Hypothalamus (tissue), 51 donors: ENCODE measurements around the gene ADCY5.
A peak's percentile ranks its signal among the peaks of the same experiment; 100 is the strongest.

ENCODE experiments used
- DNase-seq, 51 donors: peaks; one replicate each; lab custom pipeline; 2025; lab: John Stamatoyannopoulos, UW

ADCY5 gene

GRCh38 chr3:123411340-123412040 lies 37.4 kb downstream of the ADCY5 start:
- peak in 2 of 51 donors; percentile 19 to 24 for DNase-seq

GRCh38 chr3:123410149-123410515 lies 38.8 kb downstream of the ADCY5 start:
- DNase-seq: no peak

GRCh38 chr3:123409443-123410148 lies 39.3 kb downstream of the ADCY5 start:
- DNase-seq: no peak

- DNase-seq: peak in 21 of 51 donors; percentile 13 to 55 (median 30)
Observed at GRCh38 chr3:123406598-123406997, 42.3 kb downstream of the ADCY5 start.

GRCh38 chr3:123405936-123406510 lies 42.9 kb downstream of the ADCY5 start:
- no peak for DNase-seq

GRCh38 chr3:123405021-123405420 lies 43.9 kb downstream of the ADCY5 start:
- peak in 1 of 51 donors; percentile 14 for DNase-seq

- DNase-seq: no peak
Observed at GRCh38 chr3:123404391-123404790, 44.5 kb downstream of the ADCY5 start.

GRCh38 chr3:123401836-123402530 lies 46.9 kb downstream of the ADCY5 start:
- DNase-seq: no peak

- no peak for DNase-seq
Observed at GRCh38 chr3:123400169-123400568, 48.7 kb downstream of the ADCY5 start.

- DNase-seq: no peak
Observed at GRCh38 chr3:123399653-123400052, 49.2 kb downstream of the ADCY5 start.

GRCh38 chr3:123397921-123398785 lies 50.7 kb downstream of the ADCY5 start:
- DNase-seq: no peak

- no peak for DNase-seq
Observed at GRCh38 chr3:123397050-123397590, 51.8 kb downstream of the ADCY5 start.

- DNase-seq: no peak
Observed at GRCh38 chr3:123396171-123397049, 52.5 kb downstream of the ADCY5 start.

- DNase-seq: no peak
Observed at GRCh38 chr3:123395235-123395634, 53.7 kb downstream of the ADCY5 start.

- DNase-seq: no peak
Observed at GRCh38 chr3:123394391-123395020, 54.4 kb downstream of the ADCY5 start.

- DNase-seq: no peak
Observed at GRCh38 chr3:123392871-123393620, 55.8 kb downstream of the ADCY5 start.

GRCh38 chr3:123392368-123392767 lies 56.5 kb downstream of the ADCY5 start:
- no peak for DNase-seq
